Gastrocnemius medialis (tissue), 4 donors: Measurements from ENCODE around the gene ITGA4. TPM values are rescaled to one million over a fixed set of nuclear protein-coding genes. Genes with fewer than 3 reads are reported as not detected.

Experiments
- ATAC-seq, 2 donors: fragments of 150-250 bp; one replicate each; pipeline ENCODE4 v1.9.1; 2016
- DNase-seq, 2 donors: peaks; one replicate each; pipeline ENCODE4 v3.0.0-alpha.2; 2019
- H3K27ac ChIP-seq, 4 donors: fragments of 200-600 bp; sonication (generic); 1 replicate in 1 of 4; 2 replicates in 3 of 4; pipeline ENCODE4 v1.5.1; 2016 to 2018; ENCODE audit warnings: mild to moderate bottlenecking in 2 of 4, moderate library complexity in 1 of 4
- H3K27me3 ChIP-seq, 3 donors: fragments of 200-600 bp; sonication (generic) in 2 of 3; 1 replicate in 1 of 3; 2 replicates in 2 of 3; pipeline versions ENCODE4 v1.5.1 to v1.6.0; 2016 to 2019; ENCODE audit warnings: mild to moderate bottlenecking in 1 of 3, moderate library complexity in 1 of 3
- H3K36me3 ChIP-seq, 2 donors: fragments of 200-600 bp; sonication (generic) in 1 of 2; one replicate each; pipeline ENCODE4 v1.5.1; 2017 to 2018
- H3K4me1 ChIP-seq, 2 donors: fragments of 200-600 bp; sonication (generic) in 1 of 2; one replicate each; pipeline ENCODE4 v1.5.1; 2016 to 2017; ENCODE audit warnings: mild to moderate bottlenecking in 2 of 2
- H3K4me3 ChIP-seq, 4 donors: fragments of 200-600 bp; sonication (generic) in 3 of 4; 1 replicate in 1 of 4; 2 replicates in 3 of 4; pipeline ENCODE4 v1.5.1; 2016 to 2019; ENCODE audit warnings: mild to moderate bottlenecking in 2 of 4
- H3K9me3 ChIP-seq, 3 donors: fragments of 200-600 bp; sonication (generic) in 2 of 3; 1 replicate in 1 of 3; 2 replicates in 2 of 3; pipeline ENCODE4 v1.5.1; 2016 to 2019
- CTCF ChIP-seq, 5 experiments: fragments of 450-650 bp in 3 of 5; fragments of 200-600 bp in 2 of 5; sonication (generic) in 2 of 5; IDR thresholded peaks in 4 of 5; conservative IDR thresholded peaks in 1 of 5; 1 replicate in 4 of 5; 2 replicates in 1 of 5; pipeline ENCODE4 v1.5.1; 2016 to 2019; ENCODE audit warnings: antibody characterized with exemption in 5 of 5, mild to moderate bottlenecking in 3 of 5, moderate library complexity in 3 of 5
- POLR2A ChIP-seq, 2 donors: fragments of 450-650 bp; IDR thresholded peaks; one replicate each; pipeline ENCODE4 v1.6.1; 2017; ENCODE audit warnings: antibody characterized with exemption in 2 of 2, mild to moderate bottlenecking in 2 of 2, moderate library complexity in 2 of 2
- in situ Hi-C, 4 donors: fragments of 200-750 bp; cut with MboI; loops; one replicate each; pipeline versions ENCODE4 v1.15.0 to v1.8.0; 2017; ENCODE audit warnings: low sequenced_read_pairs in 4 of 4
- intact Hi-C: fragments of 100-400 bp; cut with DNase I; formaldehyde crosslinking; loops from one replicate; pipeline ENCODE4 v1.15.1; 2023; ENCODE audit warnings: low total_unique reads
- total RNA-seq, 4 donors: library from RNA; depleted of rRNA; stranded (reverse); fragments of >200 nt; gene quantifications; one replicate each; pipeline versions ENCODE4 v1.1.0 to v1.2.3, GENCODE V29; 2016

Gene ITGA4
- total RNA-seq, 4 donors from 2014 or later: 0.47 to 0.61 (median 0.55) TPM; not detected in 1

- Histone ChIP-seq H3K9me3 (no peaks in the 10 kb centered on the region), H3K27me3 (no peaks in the 10 kb centered on the region), H3K36me3 (no peaks in the 10 kb centered on the region), H3K27ac (no peak overlapping the region), H3K4me3 (no peak overlapping the region), H3K4me1 (no peaks in the 10 kb centered on the region)
- in situ Hi-C loops: no loop called here
- TF ChIP-seq POLR2A (IDR thresholded peaks at IDR 0.05) (no peak), CTCF (IDR thresholded peaks at IDR 0.05 in 4 of 5, conservative IDR thresholded peaks at IDR 0.05 in 1 of 5) (peak in 1 of 5 experiments; percentile 11)
- DNase-seq: no peak
- intact Hi-C loops: no loop called here
- no peak for ATAC-seq
These were observed 26.6 kb upstream of the ITGA4 start for GRCh38 chr2:181430406-181431118.

- DNase-seq: no peak
- intact Hi-C loops: no loop called here
- no peaks in the 10 kb centered on the region for H3K36me3 ChIP-seq
- no peak overlapping the region for H3K4me3 ChIP-seq
- in situ Hi-C loops: no loop called here
- no peak for ATAC-seq
- H3K27ac ChIP-seq: no peak overlapping the region
- H3K4me1 ChIP-seq: no peaks in the 10 kb centered on the region
- TF ChIP-seq CTCF (IDR thresholded peaks at IDR 0.05 in 4 of 5, conservative IDR thresholded peaks at IDR 0.05 in 1 of 5): no peak
- TF ChIP-seq POLR2A (IDR thresholded peaks at IDR 0.05): no peak
- H3K27me3 ChIP-seq: no peaks in the 10 kb centered on the region
- no peaks in the 10 kb centered on the region for H3K9me3 ChIP-seq
These were observed 25.5 kb upstream of the ITGA4 start for GRCh38 chr2:181431674-181432073.

GRCh38 chr2:181438261-181438660, 18.9 kb upstream of the ITGA4 start:
- TF ChIP-seq POLR2A (IDR thresholded peaks at IDR 0.05) (no peak), CTCF (IDR thresholded peaks at IDR 0.05 in 4 of 5, conservative IDR thresholded peaks at IDR 0.05 in 1 of 5) (no peak)
- Histone ChIP-seq H3K9me3 (no peaks in the 10 kb centered on the region), H3K27ac (no peak overlapping the region), H3K36me3 (no peaks in the 10 kb centered on the region), H3K27me3 (no peaks in the 10 kb centered on the region), H3K4me1 (no peaks in the 10 kb centered on the region), H3K4me3 (no peak overlapping the region)
- DNase-seq (no peak), ATAC-seq (no peak)
- in situ Hi-C loops (no loop called here), intact Hi-C loops (no loop called here)

- DNase-seq (no peak), ATAC-seq (no peak)
- Histone ChIP-seq H3K4me3 (no peak overlapping the region), H3K9me3 (no peaks in the 10 kb centered on the region), H3K4me1 (no peaks in the 10 kb centered on the region), H3K27ac (no peak overlapping the region), H3K36me3 (no peaks in the 10 kb centered on the region), H3K27me3 (no peaks in the 10 kb centered on the region)
- in situ Hi-C loops (no loop called here), intact Hi-C loops (no loop called here)
- TF ChIP-seq POLR2A (IDR thresholded peaks at IDR 0.05) (no peak), CTCF (IDR thresholded peaks at IDR 0.05 in 4 of 5, conservative IDR thresholded peaks at IDR 0.05 in 1 of 5) (no peak)
These were observed 16.8 kb upstream of the ITGA4 start for GRCh38 chr2:181440344-181440743.

GRCh38 chr2:181440919-181441318, 16.3 kb upstream of the ITGA4 start:
- H3K36me3 ChIP-seq: no peaks in the 10 kb centered on the region
- in situ Hi-C loops (no loop called here), intact Hi-C loops (no loop called here)
- DNase-seq: no peak
- no peaks in the 10 kb centered on the region for H3K4me1 ChIP-seq
- H3K9me3 ChIP-seq: no peaks in the 10 kb centered on the region
- ATAC-seq: no peak
- no peak overlapping the region for H3K4me3 ChIP-seq
- H3K27me3 ChIP-seq: no peaks in the 10 kb centered on the region
- no peak overlapping the region for H3K27ac ChIP-seq
- TF ChIP-seq POLR2A (IDR thresholded peaks at IDR 0.05) (no peak), CTCF (IDR thresholded peaks at IDR 0.05 in 4 of 5, conservative IDR thresholded peaks at IDR 0.05 in 1 of 5) (no peak)
